ENCODE data around the gene ABHD16A. TPM values are rescaled to one million over a fixed set of nuclear protein-coding genes. Genes with fewer than 3 reads are reported as not detected.

ABHD16A gene
- total and polyA plus RNA-seq, 2 of the 13 experiments (the other 11 are each of a cell fraction or from before 2014, with no cell fraction given): 43.5 to 45.4 TPM

DNA sequence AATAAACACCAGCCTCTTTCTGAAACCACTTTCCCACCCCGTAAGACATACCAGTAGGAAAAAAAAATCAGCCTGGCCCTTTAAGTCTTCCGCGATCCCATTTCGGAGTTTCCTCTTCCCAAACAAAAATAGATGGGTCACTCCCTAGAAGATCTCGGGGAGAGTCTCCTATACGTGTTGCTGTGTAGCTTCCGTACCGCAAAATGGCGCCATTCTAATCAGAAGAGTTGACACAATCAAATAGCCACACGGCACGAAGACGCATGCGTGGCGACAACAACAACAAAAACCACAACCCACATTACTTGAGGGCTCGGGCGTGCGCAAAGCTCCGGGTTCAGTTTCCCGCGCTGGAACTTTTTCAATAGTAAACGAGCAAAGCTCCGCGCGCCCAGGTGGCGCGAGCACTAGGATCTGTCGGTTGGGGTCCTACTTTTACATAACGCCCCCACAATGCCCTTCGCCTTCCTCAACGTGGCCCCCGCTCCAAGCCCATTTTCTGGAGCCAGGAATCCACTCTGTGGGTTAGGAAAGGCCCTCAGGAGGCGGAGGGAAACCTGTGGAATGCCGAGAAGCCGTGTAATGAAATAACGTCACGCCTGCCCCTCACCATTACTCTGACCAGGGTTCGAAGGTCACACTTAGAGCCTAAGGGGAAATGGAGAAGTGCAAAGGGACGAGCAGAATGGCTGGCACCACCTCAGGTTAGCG is 38.2 kb downstream of the ABHD16A start, which contains the start of gene GPANK1 (continued):
- TF ChIP-seq, protein P1, sequence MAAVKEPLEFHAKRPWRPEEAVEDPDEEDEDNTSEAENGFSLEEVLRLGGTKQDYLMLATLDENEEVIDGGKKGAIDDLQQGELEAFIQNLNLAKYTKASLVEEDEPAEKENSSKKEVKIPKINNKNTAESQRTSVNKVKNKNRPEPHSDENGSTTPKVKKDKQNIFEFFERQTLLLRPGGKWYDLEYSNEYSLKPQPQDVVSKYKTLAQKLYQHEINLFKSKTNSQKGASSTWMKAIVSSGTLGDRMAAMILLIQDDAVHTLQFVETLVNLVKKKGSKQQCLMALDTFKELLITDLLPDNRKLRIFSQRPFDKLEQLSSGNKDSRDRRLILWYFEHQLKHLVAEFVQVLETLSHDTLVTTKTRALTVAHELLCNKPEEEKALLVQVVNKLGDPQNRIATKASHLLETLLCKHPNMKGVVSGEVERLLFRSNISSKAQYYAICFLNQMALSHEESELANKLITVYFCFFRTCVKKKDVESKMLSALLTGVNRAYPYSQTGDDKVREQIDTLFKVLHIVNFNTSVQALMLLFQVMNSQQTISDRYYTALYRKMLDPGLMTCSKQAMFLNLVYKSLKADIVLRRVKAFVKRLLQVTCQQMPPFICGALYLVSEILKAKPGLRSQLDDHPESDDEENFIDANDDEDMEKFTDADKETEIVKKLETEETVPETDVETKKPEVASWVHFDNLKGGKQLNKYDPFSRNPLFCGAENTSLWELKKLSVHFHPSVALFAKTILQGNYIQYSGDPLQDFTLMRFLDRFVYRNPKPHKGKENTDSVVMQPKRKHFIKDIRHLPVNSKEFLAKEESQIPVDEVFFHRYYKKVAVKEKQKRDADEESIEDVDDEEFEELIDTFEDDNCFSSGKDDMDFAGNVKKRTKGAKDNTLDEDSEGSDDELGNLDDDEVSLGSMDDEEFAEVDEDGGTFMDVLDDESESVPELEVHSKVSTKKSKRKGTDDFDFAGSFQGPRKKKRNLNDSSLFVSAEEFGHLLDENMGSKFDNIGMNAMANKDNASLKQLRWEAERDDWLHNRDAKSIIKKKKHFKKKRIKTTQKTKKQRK (IDR thresholded peaks at IDR 0.05; ENCODE audit: low read length): no peak
- TF ChIP-seq, protein P2, sequence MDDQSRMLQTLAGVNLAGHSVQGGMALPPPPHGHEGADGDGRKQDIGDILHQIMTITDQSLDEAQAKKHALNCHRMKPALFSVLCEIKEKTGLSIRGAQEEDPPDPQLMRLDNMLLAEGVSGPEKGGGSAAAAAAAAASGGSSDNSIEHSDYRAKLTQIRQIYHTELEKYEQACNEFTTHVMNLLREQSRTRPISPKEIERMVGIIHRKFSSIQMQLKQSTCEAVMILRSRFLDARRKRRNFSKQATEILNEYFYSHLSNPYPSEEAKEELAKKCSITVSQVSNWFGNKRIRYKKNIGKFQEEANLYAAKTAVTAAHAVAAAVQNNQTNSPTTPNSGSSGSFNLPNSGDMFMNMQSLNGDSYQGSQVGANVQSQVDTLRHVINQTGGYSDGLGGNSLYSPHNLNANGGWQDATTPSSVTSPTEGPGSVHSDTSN (CRISPR knock-in tag; IDR thresholded peaks at IDR 0.05; ENCODE audit: borderline replicate concordance): no peak
- TF ChIP-seq IKZF4 (CRISPR knock-in tag; IDR thresholded peaks at IDR 0.05; ENCODE audit: borderline replicate concordance, low read depth, not compliant biosample characterization) (peak; percentile 65), ZNF607 (CRISPR knock-in tag; IDR thresholded peaks at IDR 0.05; ENCODE audit: borderline replicate concordance) (peak; percentile 92; the same call in 1 of the 2 replicates), SALL2 (CRISPR knock-in tag; IDR thresholded peaks at IDR 0.05) (no peak), SETDB1 (CRISPR knock-in tag; IDR thresholded peaks at IDR 0.05; ENCODE audit: borderline replicate concordance) (no peak), ZNF749 (CRISPR knock-in tag; IDR thresholded peaks at IDR 0.05; ENCODE audit: borderline replicate concordance) (peak; percentile 70; the same call in 1 of the 2 replicates), ZSCAN29 (CRISPR knock-in tag; conservative IDR thresholded peaks at IDR 0.05) (0 out of 2 replicates have a peak, but pooled peaks have one; percentile 62), KLF6 (CRISPR knock-in tag; IDR thresholded peaks at IDR 0.05) (peak; percentile 73), KDM5B (CRISPR knock-in tag; IDR thresholded peaks at IDR 0.05; ENCODE audit: borderline replicate concordance) (no peak; the same call in 1 of the 2 replicates), FOXJ3 (CRISPR knock-in tag; IDR thresholded peaks at IDR 0.05; ENCODE audit: borderline replicate concordance) (peak; percentile 36; the same call in 1 of the 2 replicates)
- TF ChIP-seq, protein P3, sequence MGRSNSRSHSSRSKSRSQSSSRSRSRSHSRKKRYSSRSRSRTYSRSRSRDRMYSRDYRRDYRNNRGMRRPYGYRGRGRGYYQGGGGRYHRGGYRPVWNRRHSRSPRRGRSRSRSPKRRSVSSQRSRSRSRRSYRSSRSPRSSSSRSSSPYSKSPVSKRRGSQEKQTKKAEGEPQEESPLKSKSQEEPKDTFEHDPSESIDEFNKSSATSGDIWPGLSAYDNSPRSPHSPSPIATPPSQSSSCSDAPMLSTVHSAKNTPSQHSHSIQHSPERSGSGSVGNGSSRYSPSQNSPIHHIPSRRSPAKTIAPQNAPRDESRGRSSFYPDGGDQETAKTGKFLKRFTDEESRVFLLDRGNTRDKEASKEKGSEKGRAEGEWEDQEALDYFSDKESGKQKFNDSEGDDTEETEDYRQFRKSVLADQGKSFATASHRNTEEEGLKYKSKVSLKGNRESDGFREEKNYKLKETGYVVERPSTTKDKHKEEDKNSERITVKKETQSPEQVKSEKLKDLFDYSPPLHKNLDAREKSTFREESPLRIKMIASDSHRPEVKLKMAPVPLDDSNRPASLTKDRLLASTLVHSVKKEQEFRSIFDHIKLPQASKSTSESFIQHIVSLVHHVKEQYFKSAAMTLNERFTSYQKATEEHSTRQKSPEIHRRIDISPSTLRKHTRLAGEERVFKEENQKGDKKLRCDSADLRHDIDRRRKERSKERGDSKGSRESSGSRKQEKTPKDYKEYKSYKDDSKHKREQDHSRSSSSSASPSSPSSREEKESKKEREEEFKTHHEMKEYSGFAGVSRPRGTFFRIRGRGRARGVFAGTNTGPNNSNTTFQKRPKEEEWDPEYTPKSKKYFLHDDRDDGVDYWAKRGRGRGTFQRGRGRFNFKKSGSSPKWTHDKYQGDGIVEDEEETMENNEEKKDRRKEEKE (IDR thresholded peaks at IDR 0.05): no peak
- TF ChIP-seq, protein P4, sequence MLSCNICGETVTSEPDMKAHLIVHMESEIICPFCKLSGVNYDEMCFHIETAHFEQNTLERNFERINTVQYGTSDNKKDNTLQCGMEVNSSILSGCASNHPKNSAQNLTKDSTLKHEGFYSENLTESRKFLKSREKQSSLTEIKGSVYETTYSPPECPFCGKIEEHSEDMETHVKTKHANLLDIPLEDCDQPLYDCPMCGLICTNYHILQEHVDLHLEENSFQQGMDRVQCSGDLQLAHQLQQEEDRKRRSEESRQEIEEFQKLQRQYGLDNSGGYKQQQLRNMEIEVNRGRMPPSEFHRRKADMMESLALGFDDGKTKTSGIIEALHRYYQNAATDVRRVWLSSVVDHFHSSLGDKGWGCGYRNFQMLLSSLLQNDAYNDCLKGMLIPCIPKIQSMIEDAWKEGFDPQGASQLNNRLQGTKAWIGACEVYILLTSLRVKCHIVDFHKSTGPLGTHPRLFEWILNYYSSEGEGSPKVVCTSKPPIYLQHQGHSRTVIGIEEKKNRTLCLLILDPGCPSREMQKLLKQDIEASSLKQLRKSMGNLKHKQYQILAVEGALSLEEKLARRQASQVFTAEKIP (CRISPR knock-in tag; IDR thresholded peaks at IDR 0.05; ENCODE audit: borderline replicate concordance): no peak
- TF ChIP-seq, protein P5, sequence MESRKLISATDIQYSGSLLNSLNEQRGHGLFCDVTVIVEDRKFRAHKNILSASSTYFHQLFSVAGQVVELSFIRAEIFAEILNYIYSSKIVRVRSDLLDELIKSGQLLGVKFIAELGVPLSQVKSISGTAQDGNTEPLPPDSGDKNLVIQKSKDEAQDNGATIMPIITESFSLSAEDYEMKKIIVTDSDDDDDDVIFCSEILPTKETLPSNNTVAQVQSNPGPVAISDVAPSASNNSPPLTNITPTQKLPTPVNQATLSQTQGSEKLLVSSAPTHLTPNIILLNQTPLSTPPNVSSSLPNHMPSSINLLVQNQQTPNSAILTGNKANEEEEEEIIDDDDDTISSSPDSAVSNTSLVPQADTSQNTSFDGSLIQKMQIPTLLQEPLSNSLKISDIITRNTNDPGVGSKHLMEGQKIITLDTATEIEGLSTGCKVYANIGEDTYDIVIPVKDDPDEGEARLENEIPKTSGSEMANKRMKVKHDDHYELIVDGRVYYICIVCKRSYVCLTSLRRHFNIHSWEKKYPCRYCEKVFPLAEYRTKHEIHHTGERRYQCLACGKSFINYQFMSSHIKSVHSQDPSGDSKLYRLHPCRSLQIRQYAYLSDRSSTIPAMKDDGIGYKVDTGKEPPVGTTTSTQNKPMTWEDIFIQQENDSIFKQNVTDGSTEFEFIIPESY (CRISPR knock-in tag; IDR thresholded peaks at IDR 0.05): no peak
